Measurements from ENCODE around the gene KDM5C. TPM values are rescaled to one million over a fixed set of nuclear protein-coding genes. Genes with fewer than 3 reads are reported as not detected.
A peak's percentile ranks its signal among the peaks of the same experiment; 100 is the strongest.

KDM5C gene
- total and polyA plus RNA-seq, 2 experiments from 2014 or later: 74.5 to 144 TPM

- TF ChIP-seq CTCF (IDR thresholded peaks at IDR 0.05; ENCODE audit: poor library complexity) (no peak), EZH2 (IDR thresholded peaks at IDR 0.05; ENCODE audit: borderline replicate concordance) (no peak), EZH2phosphoT487 (IDR thresholded peaks at IDR 0.05; ENCODE audit: low read depth, severe bottlenecking, unreplicated experiment) (no peak)
- Histone ChIP-seq H3K9me2 (replicated peaks; ENCODE audit: insufficient read depth) (no peaks in the 10 kb centered on the region), H3K9me3 (ENCODE audit: low read depth) (no peaks in the 10 kb centered on the region), H2AFZ (no peak overlapping the region), H3K27ac (no peak overlapping the region), H3K4me2 (no peak overlapping the region), H3K36me3 (replicated peaks; ENCODE audit: insufficient read depth, low read depth) (no peaks in the 10 kb centered on the region), H3K27me3 (no peaks in the 10 kb centered on the region), H3K4me1 (ENCODE audit: insufficient read depth) (peaks cover 20% of the 10 kb centered on the region), H4K20me1 (ENCODE audit: insufficient read depth, poor library complexity, severe bottlenecking) (peaks cover 20% of the 10 kb centered on the region), H3K79me2 (peaks cover 27% of the 10 kb centered on the region), H3K4me3 (no peak overlapping the region)
- DNase-seq (ENCODE audit: low spot score): no peak
- WGBS (ENCODE audit: low lambda C conversion rate, missing lambda C conversion rate): 84% methylated on average over 7 of the region's 7 CpGs
Observed at GRCh38 chrX:53227224-53227765, 2.3 kb upstream of the KDM5C start.

GRCh38 chrX:53223955-53224859 is 800 bp downstream of the KDM5C start:
- WGBS (ENCODE audit: low lambda C conversion rate, missing lambda C conversion rate): 2% methylated on average over 32 of the region's 40 CpGs
- TF ChIP-seq EZH2 (IDR thresholded peaks at IDR 0.05; ENCODE audit: borderline replicate concordance) (no peak), CTCF (IDR thresholded peaks at IDR 0.05; ENCODE audit: poor library complexity) (no peak), EZH2phosphoT487 (IDR thresholded peaks at IDR 0.05; ENCODE audit: low read depth, severe bottlenecking, unreplicated experiment) (no peak)
- Histone ChIP-seq H3K9me2 (replicated peaks; ENCODE audit: insufficient read depth) (no peaks in the 10 kb centered on the region), H3K27me3 (no peaks in the 10 kb centered on the region), H3K4me1 (ENCODE audit: insufficient read depth) (peaks cover 22% of the 10 kb centered on the region), H4K20me1 (ENCODE audit: insufficient read depth, poor library complexity, severe bottlenecking) (peaks cover 51% of the 10 kb centered on the region), H3K27ac (peak overlapping the region; percentile 99), H3K4me2 (peak overlapping the region; percentile 91), H2AFZ (peak overlapping the region; percentile 86), H3K9me3 (ENCODE audit: low read depth) (no peaks in the 10 kb centered on the region), H3K36me3 (replicated peaks; ENCODE audit: insufficient read depth, low read depth) (no peaks in the 10 kb centered on the region), H3K79me2 (peaks cover 58% of the 10 kb centered on the region), H3K4me3 (peak overlapping the region; percentile 89)
- peak; percentile 35 for DNase-seq (ENCODE audit: low spot score)

GRCh38 chrX:53223068-53223693 is 1.8 kb downstream of the KDM5C start:
- H3K79me2 ChIP-seq: peaks cover 63% of the 10 kb centered on the region
- no peaks in the 10 kb centered on the region for H3K27me3 ChIP-seq
- H3K36me3 ChIP-seq (replicated peaks; ENCODE audit: insufficient read depth, low read depth): no peaks in the 10 kb centered on the region
- peaks cover 22% of the 10 kb centered on the region for H3K4me1 ChIP-seq (ENCODE audit: insufficient read depth)
- peak overlapping the region; percentile 91 for H3K4me2 ChIP-seq
- TF ChIP-seq CTCF (IDR thresholded peaks at IDR 0.05; ENCODE audit: poor library complexity) (peak; percentile 26), EZH2 (IDR thresholded peaks at IDR 0.05; ENCODE audit: borderline replicate concordance) (no peak)
- H3K9me3 ChIP-seq (ENCODE audit: low read depth): no peaks in the 10 kb centered on the region
- no peak for DNase-seq (ENCODE audit: low spot score)
- H4K20me1 ChIP-seq (ENCODE audit: insufficient read depth, poor library complexity, severe bottlenecking): peaks cover 61% of the 10 kb centered on the region
- H3K9me2 ChIP-seq (replicated peaks; ENCODE audit: insufficient read depth): no peaks in the 10 kb centered on the region
- WGBS (ENCODE audit: low lambda C conversion rate, missing lambda C conversion rate): 63% methylated on average over 2 of the region's 2 CpGs
- no peak overlapping the region for H3K27ac ChIP-seq
- no peak overlapping the region for H2AFZ ChIP-seq
- H3K4me3 ChIP-seq: peak overlapping the region; percentile 89
